IMR-90 (cell line): ENCODE data around the gene HNRNPH3. TPM values are rescaled to one million over a fixed set of nuclear protein-coding genes. Genes with fewer than 3 reads are reported as not detected.

ENCODE experiments used
- ATAC-seq: fragments of 200-7000 bp; cut with Tn5 transposase; 2 replicates; pipeline ENCODE4 v1.9.1; 2020; ENCODE audit warnings: low read depth, mild to moderate bottlenecking, moderate library complexity
- BruUV-seq: library from RNA; stranded (reverse); fragments of 400-500 nt; replicated peaks from 2 replicates; lab custom pipeline; 2021; lab: Mats Ljungman, UMichigan
- CTCF ChIA-PET: fragments of 300-600 bp; formaldehyde crosslinking; extraction: SDS; loops from one replicate; lab custom pipeline; 2021; ENCODE audit warnings: antibody characterized with exemption; lab: Yijun Ruan, JAX
- POLR2A ChIA-PET: fragments of 300-600 bp; sonication (Branson Sonifier 250); formaldehyde crosslinking; loops from one replicate; lab custom pipeline; 2022; ENCODE audit warnings: antibody characterized with exemption; ENCODE audit not compliant: unreplicated experiment; lab: Charles Lee
- DNase-seq: peaks from one replicate; pipeline ENCODE4 v3.0.0; 2013
- H2AFZ ChIP-seq: replicated peaks from 2 replicates; pipeline ENCODE3; 2013; ENCODE audit warnings: low read length, mild to moderate bottlenecking; ENCODE audit not compliant: poor library complexity
- H2AK5ac ChIP-seq: 2 replicates; pipeline ENCODE4 v1.6.1; 2013; ENCODE audit warnings: low read depth, low read length, inconsistent platforms
- H2AK9ac ChIP-seq: replicated peaks from 2 replicates; pipeline ENCODE3; 2013; ENCODE audit warnings: mild to moderate bottlenecking, low read depth, low read length, moderate library complexity; ENCODE audit not compliant: poor library complexity
- H2BK120ac ChIP-seq: 2 replicates; pipeline ENCODE4 v1.6.1; 2013; ENCODE audit warnings: low read depth, low read length, inconsistent platforms
- H2BK15ac ChIP-seq: 3 replicates; pipeline ENCODE4 v1.6.1; 2013; ENCODE audit warnings: low read depth, low read length, inconsistent platforms
- H2BK20ac ChIP-seq: 2 replicates; pipeline ENCODE4 v1.6.1; 2013; ENCODE audit warnings: low read depth, mild to moderate bottlenecking, inconsistent platforms, low read length, moderate library complexity
- H2BK5ac ChIP-seq: 2 replicates; pipeline ENCODE4 v1.6.1; 2013; ENCODE audit warnings: mild to moderate bottlenecking, low read depth, low read length, inconsistent platforms; ENCODE audit not compliant: poor library complexity, severe bottlenecking
- H3K14ac ChIP-seq: replicated peaks from 2 replicates; pipeline ENCODE4 v1.6.1; 2013; ENCODE audit warnings: low read depth, low read length, inconsistent platforms
- H3K18ac ChIP-seq: 2 replicates; pipeline ENCODE4 v1.6.1; 2013; ENCODE audit warnings: low read depth, low read length, control low read depth
- H3K23ac ChIP-seq: 2 replicates; pipeline ENCODE4 v1.6.1; 2013; ENCODE audit warnings: low read depth, low read length, inconsistent platforms
- H3K27ac ChIP-seq: 2 replicates; pipeline ENCODE4 v1.5.1; 2013; ENCODE audit warnings: mild to moderate bottlenecking, control low read depth, low read length; ENCODE audit not compliant: insufficient read depth
- H3K27me3 ChIP-seq: 2 replicates; pipeline ENCODE4 v1.6.1; 2013; ENCODE audit warnings: low read length; ENCODE audit not compliant: control insufficient read depth, insufficient read depth
- H3K36me3 ChIP-seq: 2 replicates; pipeline ENCODE4 v1.6.1; 2013; ENCODE audit warnings: low read length, mixed read lengths; ENCODE audit not compliant: control insufficient read depth, insufficient read depth
- H3K4ac ChIP-seq: 2 replicates; pipeline ENCODE4 v1.6.1; 2013; ENCODE audit warnings: low read depth, low read length, inconsistent platforms
- H3K4me1 ChIP-seq: 2 replicates; pipeline ENCODE4 v1.6.1; 2013; ENCODE audit warnings: low read length, mixed read lengths; ENCODE audit not compliant: control insufficient read depth, insufficient read depth
- H3K4me2 ChIP-seq: 2 replicates; pipeline ENCODE4 v1.6.1; 2013; ENCODE audit warnings: low read depth, mild to moderate bottlenecking, control low read depth, low read length, moderate library complexity
- H3K4me3 ChIP-seq: 2 replicates; pipeline ENCODE4 v1.5.1; 2013; ENCODE audit warnings: low read depth, mild to moderate bottlenecking, control low read depth, low read length, moderate library complexity; ENCODE audit not compliant: insufficient read depth
- H3K56ac ChIP-seq: 2 replicates; pipeline ENCODE4 v1.6.1; 2013; ENCODE audit warnings: low read length, inconsistent platforms; ENCODE audit not compliant: insufficient read depth; ENCODE audit errors: extremely low read depth
- H3K79me1 ChIP-seq, 2 experiments: 2 replicates each; pipeline ENCODE4 v1.6.1; 2013; ENCODE audit warnings: low read length in 2 of 2, inconsistent platforms in 1 of 2, low read depth in 1 of 2
- H3K9ac ChIP-seq: 2 replicates; pipeline ENCODE4 v1.6.1; 2013; ENCODE audit warnings: low read depth, low read length, control low read depth
- H3K9me1 ChIP-seq: 2 replicates; pipeline ENCODE4 v1.6.1; 2013; ENCODE audit warnings: low read length, inconsistent platforms; ENCODE audit not compliant: insufficient read depth
- H3K9me3 ChIP-seq: 2 replicates; pipeline ENCODE4 v1.6.1; 2013; ENCODE audit warnings: low read length; ENCODE audit not compliant: control insufficient read depth, insufficient read depth
- H4K20me1 ChIP-seq: 2 replicates; pipeline ENCODE4 v1.6.1; 2013; ENCODE audit warnings: low read length, inconsistent platforms; ENCODE audit not compliant: insufficient read depth
- H4K5ac ChIP-seq: 2 replicates; pipeline ENCODE4 v1.6.1; 2013; ENCODE audit warnings: mild to moderate bottlenecking, low read depth, low read length, control low read depth
- H4K8ac ChIP-seq, 2 experiments: 2 replicates each; pipeline ENCODE4 v1.6.1; 2013; ENCODE audit warnings: low read depth in 2 of 2, low read length in 2 of 2, control low read depth in 1 of 2, inconsistent platforms in 1 of 2
- H4K91ac ChIP-seq: 2 replicates; pipeline ENCODE4 v1.6.1; 2013; ENCODE audit warnings: low read depth, low read length, inconsistent platforms; ENCODE audit not compliant: insufficient read depth
- BHLHE40 ChIP-seq: fragments of 150-350 bp; IDR thresholded peaks from 2 replicates; pipeline ENCODE4 v1.6.1; 2016; ENCODE audit warnings: mild to moderate bottlenecking, low read depth, low read length
- CHD1 ChIP-seq: IDR thresholded peaks from 2 replicates; pipeline ENCODE4 v1.6.1; 2012; ENCODE audit warnings: low read depth, low read length, improper control_type of control experiment
- MAFK ChIP-seq: IDR thresholded peaks from 2 replicates; pipeline ENCODE4 v1.6.1; 2012; ENCODE audit warnings: low read depth, low read length, improper control_type of control experiment
- MAZ ChIP-seq: IDR thresholded peaks from 2 replicates; pipeline ENCODE4 v1.6.1; 2012; ENCODE audit warnings: low read depth, mild to moderate bottlenecking, low read length, improper control_type of control experiment, moderate library complexity, borderline replicate concordance
- MXI1 ChIP-seq: IDR thresholded peaks from 2 replicates; pipeline ENCODE4 v1.6.1; 2012; ENCODE audit warnings: low read depth, mild to moderate bottlenecking, low read length, moderate library complexity, borderline replicate concordance
- NFE2L2 ChIP-seq: fragments of 150-350 bp; IDR thresholded peaks from 2 replicates; pipeline ENCODE4 v1.6.1; 2016; ENCODE audit warnings: low read depth, mild to moderate bottlenecking, low read length
- POLR2A ChIP-seq: IDR thresholded peaks from 2 replicates; pipeline ENCODE4 v1.6.1; 2012; ENCODE audit warnings: mild to moderate bottlenecking, low read depth, low read length
- RAD21 ChIP-seq: IDR thresholded peaks from 2 replicates; pipeline ENCODE4 v1.6.1; 2012; ENCODE audit warnings: low read length, improper control_type of control experiment
- RFX5 ChIP-seq: IDR thresholded peaks from 2 replicates; pipeline ENCODE4 v1.8.0; 2012; ENCODE audit warnings: low read depth, mild to moderate bottlenecking, low read length, moderate library complexity
- SMC3 ChIP-seq: fragments of 150-350 bp; IDR thresholded peaks from 2 replicates; pipeline ENCODE4 v1.6.1; 2016; ENCODE audit warnings: low read depth, mild to moderate bottlenecking, antibody characterized with exemption, low read length, moderate library complexity
- USF2 ChIP-seq: fragments of 150-350 bp; IDR thresholded peaks from 2 replicates; pipeline ENCODE4 v1.6.1; 2017; ENCODE audit warnings: mild to moderate bottlenecking, antibody characterized with exemption, low read length, low read depth
- WGBS, 2 experiments: methylation state at CpG; one replicate each; pipeline versions ENCODE4 v1.1.5 to v1.1.7; 2013; ENCODE audit warnings: missing lambda C conversion rate in 2 of 2; ENCODE audit not compliant: insufficient read length in 1 of 2; ENCODE audit errors: extremely low coverage in 2 of 2; 5-methylcytosine and 5-hydroxymethylcytosine counted together
- dilution Hi-C: fragments of 300-500 bp; cut with HindIII; formaldehyde crosslinking; loops from one replicate; pipeline ENCODE4 v1.14.3; 2018; ENCODE audit warnings: low sequenced_read_pairs; ENCODE audit not compliant: unreplicated experiment
- in situ Hi-C: fragments of 300-500 bp; cut with MboI; formaldehyde crosslinking; loops from 3 replicates; pipeline ENCODE4 v1.14.3; 2019; ENCODE audit warnings: low sequenced_read_pairs, inconsistent platforms, mixed read lengths
- intact Hi-C: fragments of 100-400 bp; cut with micrococcal nuclease; formaldehyde crosslinking; loops from 2 replicates; pipeline ENCODE4 v1.10.0; 2022
- polyA plus RNA-seq, 3 experiments: library from polyadenylated mRNA; depleted of rRNA; stranded (reverse); fragments of >200 nt; gene quantifications; 2 replicates each; pipeline ENCODE4 v1.2.3, GENCODE V29; 2012; ENCODE audit warnings: low replicate concordance in 1 of 3
- total RNA-seq: library from RNA; depleted of rRNA; stranded (reverse); fragments of >200 nt; gene quantifications from 2 replicates; pipeline ENCODE4 v1.2.3, GENCODE V29; 2012

Gene HNRNPH3
- total and polyA plus RNA-seq, 2 of the 4 experiments (the other 2 are of a cell fraction), result 10.6 to 142 TPM

DNA sequence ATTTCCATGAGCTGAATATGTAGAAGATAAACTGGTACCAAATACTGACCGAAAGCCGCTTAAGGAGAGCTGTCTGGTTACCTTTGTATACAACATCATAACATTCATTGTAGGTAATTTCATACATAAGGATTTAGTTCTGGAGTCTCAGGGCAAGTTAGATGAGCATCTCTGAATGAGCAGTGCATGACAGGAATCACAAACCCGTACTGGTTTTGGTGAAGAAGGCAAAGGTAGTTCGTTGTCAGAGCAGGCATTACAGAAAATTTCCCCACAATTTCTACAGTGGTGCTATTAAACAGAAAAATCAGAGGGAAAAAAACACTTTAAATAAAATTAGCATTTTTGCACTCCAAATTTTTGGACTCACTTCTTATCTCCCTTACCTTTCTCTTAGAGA, 13.8 kb downstream of the HNRNPH3 start:
- H3K36me3 ChIP-seq, result peaks cover 33% of the 10 kb centered on the region
- no peaks in the 10 kb centered on the region for H3K9me1 ChIP-seq
- no peak overlapping the region for H3K18ac ChIP-seq
- H3K9ac ChIP-seq, result no peak overlapping the region
- no peak overlapping the region for H3K56ac ChIP-seq
- no peak for TF ChIP-seq USF2
- TF ChIP-seq NFE2L2, result no peak
- TF ChIP-seq MXI1, result no peak
- no peak for TF ChIP-seq CHD1
- TF ChIP-seq POLR2A, result no peak
- no peak for TF ChIP-seq RAD21
- no peak for TF ChIP-seq SMC3
- no peak for TF ChIP-seq RFX5
- TF ChIP-seq MAFK, result no peak
- TF ChIP-seq BHLHE40, result no peak
- TF ChIP-seq MAZ, result no peak
- H3K27ac ChIP-seq, result no peak overlapping the region
- in situ Hi-C loops, result no loop called here
- no peak overlapping the region for H2BK120ac ChIP-seq
- no peak overlapping the region for H4K8ac ChIP-seq
- no TSS peak for BruUV-seq
- H3K4ac ChIP-seq, result no peak overlapping the region
- H4K91ac ChIP-seq, result no peak overlapping the region
- H2BK20ac ChIP-seq, result no peak overlapping the region
- no CpG with 5 or more reads among the region's 4 CpGs for WGBS, 2 experiments
- ChIA-PET POLR2A (no interaction called here), CTCF (no interaction called here)
- intact Hi-C loops, result loop anchor here (10.0 kb wide), 1 partner anchor 399 kb away; no protein-coding TSS in a partner anchor
- H2BK15ac ChIP-seq, result no peak overlapping the region
- H2AFZ ChIP-seq, result no peak overlapping the region
- H3K4me3 ChIP-seq, result no peak overlapping the region
- dilution Hi-C loops, result no loop called here
- no peak overlapping the region for H2AK5ac ChIP-seq
- H3K4me2 ChIP-seq, result no peak overlapping the region
- H3K14ac ChIP-seq, result no peak overlapping the region
- H2BK5ac ChIP-seq, result no peak overlapping the region
- H3K9me3 ChIP-seq, result no peaks in the 10 kb centered on the region
- no peaks in the 10 kb centered on the region for H3K27me3 ChIP-seq
- no peak overlapping the region for H4K5ac ChIP-seq
- no peak overlapping the region for H3K23ac ChIP-seq
- peaks cover 15 to 22% of the 10 kb centered on the region in 2 experiments for H3K79me1 ChIP-seq
- ATAC-seq (no peak), DNase-seq (no peak)
- H2AK9ac ChIP-seq, result no peak overlapping the region
- no peaks in the 10 kb centered on the region for H3K4me1 ChIP-seq
- H4K20me1 ChIP-seq, result peaks cover 19% of the 10 kb centered on the region
